ENCODE measurements around the gene FBXO41. TPM values are rescaled to one million over a fixed set of nuclear protein-coding genes. Genes with fewer than 3 reads are reported as not detected.
"Not testable (repeated sequence)": the region's sequence is repeated elsewhere in the genome, so short reads cannot be mapped to it uniquely, and the experiment has no call there.

FBXO41 gene
- total and polyA plus RNA-seq, 4 donors, result 8.1 to 50.6 (median 33.8) TPM

GRCh38 chr2:73263540-73264331, 20.5 kb downstream of the FBXO41 start:
- Histone ChIP-seq H3K9me3 (ENCODE audit: control insufficient read depth, insufficient read depth, low read length) (no peaks in the 10 kb centered on the region), H3K27me3 (ENCODE audit: control insufficient read depth, insufficient read depth, low read length) (peaks cover 5% of the 10 kb centered on the region), H3K4me1 (ENCODE audit: control insufficient read depth, insufficient read depth, low read length) (peaks cover 11% of the 10 kb centered on the region), H3K36me3 (ENCODE audit: control insufficient read depth, insufficient read depth, low read length) (peaks cover 65% of the 10 kb centered on the region), H3K4me3 (ENCODE audit: low read depth, low read length) (no peak overlapping the region), H3K27ac (ENCODE audit: low read depth, low read length) (no peak overlapping the region)
- DNase-seq (ENCODE audit: low read depth in 4 of 6, low spot score in 6 of 6), result no peak
- 96% methylated on average over 15 of the region's 16 CpGs for WGBS (ENCODE audit: insufficient coverage)

- H3K4me1 ChIP-seq (ENCODE audit: control insufficient read depth, insufficient read depth, low read length); H3K9me3 ChIP-seq (ENCODE audit: control insufficient read depth, insufficient read depth, low read length); DNase-seq (ENCODE audit: low read depth in 4 of 6, low spot score in 6 of 6); H3K4me3 ChIP-seq (ENCODE audit: low read depth, low read length); H3K27ac ChIP-seq (ENCODE audit: low read depth, low read length); H3K27me3 ChIP-seq (ENCODE audit: control insufficient read depth, insufficient read depth, low read length): not testable (repeated sequence)
- peaks cover 74% of the 10 kb centered on the region for H3K36me3 ChIP-seq (ENCODE audit: control insufficient read depth, insufficient read depth, low read length)
- 88% methylated on average over 10 of the region's 18 CpGs for WGBS (ENCODE audit: insufficient coverage)
Measured at GRCh38 chr2:73262691-73263429, 21.4 kb downstream of the FBXO41 start.

GRCh38 chr2:73262108-73262651, 22.1 kb downstream of the FBXO41 start:
- DNase-seq (ENCODE audit: low read depth in 4 of 6, low spot score in 6 of 6), result no peak
- Histone ChIP-seq H3K4me3 (ENCODE audit: low read depth, low read length) (no peak overlapping the region), H3K27ac (ENCODE audit: low read depth, low read length) (no peak overlapping the region), H3K9me3 (ENCODE audit: control insufficient read depth, insufficient read depth, low read length) (no peaks in the 10 kb centered on the region), H3K4me1 (ENCODE audit: control insufficient read depth, insufficient read depth, low read length) (peaks cover 6% of the 10 kb centered on the region), H3K27me3 (ENCODE audit: control insufficient read depth, insufficient read depth, low read length) (no peaks in the 10 kb centered on the region), H3K36me3 (ENCODE audit: control insufficient read depth, insufficient read depth, low read length) (peaks cover 79% of the 10 kb centered on the region)
- no CpG with 5 or more reads among the region's 4 CpGs for WGBS (ENCODE audit: insufficient coverage)

GRCh38 chr2:73260338-73260984, 23.8 kb downstream of the FBXO41 start:
- no peaks in the 10 kb centered on the region for H3K4me1 ChIP-seq (ENCODE audit: control insufficient read depth, insufficient read depth, low read length)
- no peaks in the 10 kb centered on the region for H3K9me3 ChIP-seq (ENCODE audit: control insufficient read depth, insufficient read depth, low read length)
- no peaks in the 10 kb centered on the region for H3K27me3 ChIP-seq (ENCODE audit: control insufficient read depth, insufficient read depth, low read length)
- DNase-seq (ENCODE audit: low read depth in 4 of 6, low spot score in 6 of 6), result peak in 2 of 6 donors; percentile 35 to 40
- WGBS (ENCODE audit: insufficient coverage), result 29% methylated on average over 13 of the region's 17 CpGs
- H3K4me3 ChIP-seq (ENCODE audit: low read depth, low read length), result no peak overlapping the region
- peaks cover 71% of the 10 kb centered on the region for H3K36me3 ChIP-seq (ENCODE audit: control insufficient read depth, insufficient read depth, low read length)
- H3K27ac ChIP-seq (ENCODE audit: low read depth, low read length), result no peak overlapping the region

GRCh38 chr2:73259704-73260337, 24.5 kb downstream of the FBXO41 start:
- Histone ChIP-seq H3K36me3 (ENCODE audit: control insufficient read depth, insufficient read depth, low read length) (peaks cover 71% of the 10 kb centered on the region), H3K27me3 (ENCODE audit: control insufficient read depth, insufficient read depth, low read length) (no peaks in the 10 kb centered on the region), H3K4me1 (ENCODE audit: control insufficient read depth, insufficient read depth, low read length) (no peaks in the 10 kb centered on the region), H3K4me3 (ENCODE audit: low read depth, low read length) (no peak overlapping the region), H3K9me3 (ENCODE audit: control insufficient read depth, insufficient read depth, low read length) (no peaks in the 10 kb centered on the region), H3K27ac (ENCODE audit: low read depth, low read length) (no peak overlapping the region)
- WGBS (ENCODE audit: insufficient coverage), result 95% methylated on average over 4 of the region's 4 CpGs
- no peak for DNase-seq (ENCODE audit: low read depth in 4 of 6, low spot score in 6 of 6)

- Histone ChIP-seq H3K4me3 (ENCODE audit: low read depth, low read length) (no peak overlapping the region), H3K4me1 (ENCODE audit: control insufficient read depth, insufficient read depth, low read length) (no peaks in the 10 kb centered on the region), H3K9me3 (ENCODE audit: control insufficient read depth, insufficient read depth, low read length) (no peaks in the 10 kb centered on the region), H3K27ac (ENCODE audit: low read depth, low read length) (no peak overlapping the region), H3K27me3 (ENCODE audit: control insufficient read depth, insufficient read depth, low read length) (no peaks in the 10 kb centered on the region), H3K36me3 (ENCODE audit: control insufficient read depth, insufficient read depth, low read length) (peaks cover 67% of the 10 kb centered on the region)
- WGBS (ENCODE audit: insufficient coverage), result 93% methylated on average over 6 of the region's 8 CpGs
- no peak for DNase-seq (ENCODE audit: low read depth in 4 of 6, low spot score in 6 of 6)
Measured at GRCh38 chr2:73259276-73259675, 25.0 kb downstream of the FBXO41 start.

- Histone ChIP-seq H3K4me3 (ENCODE audit: low read depth, low read length) (no peak overlapping the region), H3K9me3 (ENCODE audit: control insufficient read depth, insufficient read depth, low read length) (no peaks in the 10 kb centered on the region), H3K4me1 (ENCODE audit: control insufficient read depth, insufficient read depth, low read length) (no peaks in the 10 kb centered on the region), H3K27me3 (ENCODE audit: control insufficient read depth, insufficient read depth, low read length) (no peaks in the 10 kb centered on the region), H3K27ac (ENCODE audit: low read depth, low read length) (no peak overlapping the region), H3K36me3 (ENCODE audit: control insufficient read depth, insufficient read depth, low read length) (peaks cover 67% of the 10 kb centered on the region)
- 95% methylated on average over 9 of the region's 9 CpGs for WGBS (ENCODE audit: insufficient coverage)
- DNase-seq (ENCODE audit: low read depth in 4 of 6, low spot score in 6 of 6), result no peak
Measured at GRCh38 chr2:73258913-73259215, 25.4 kb downstream of the FBXO41 start.

GRCh38 chr2:73258186-73258912, 25.9 kb downstream of the FBXO41 start:
- 92% methylated on average over 4 of the region's 8 CpGs for WGBS (ENCODE audit: insufficient coverage)

More at GRCh38 chr2:73258186-73258912, 25.9 kb downstream of the FBXO41 start:
- Histone ChIP-seq H3K9me3 (ENCODE audit: control insufficient read depth, insufficient read depth, low read length) (no peaks in the 10 kb centered on the region), H3K4me3 (ENCODE audit: low read depth, low read length) (no peak overlapping the region), H3K27me3 (ENCODE audit: control insufficient read depth, insufficient read depth, low read length) (no peaks in the 10 kb centered on the region), H3K4me1 (ENCODE audit: control insufficient read depth, insufficient read depth, low read length) (no peaks in the 10 kb centered on the region), H3K36me3 (ENCODE audit: control insufficient read depth, insufficient read depth, low read length) (peaks cover 63% of the 10 kb centered on the region), H3K27ac (ENCODE audit: low read depth, low read length) (no peak overlapping the region)
- no peak for DNase-seq (ENCODE audit: low read depth in 4 of 6, low spot score in 6 of 6)

Measured in spinal cord (tissue), 10 donors.